GM12878 (cell line): ENCODE results near the gene TPP2.

Source experiments
- ATF3 ChIP-seq: IDR thresholded peaks from 2 replicates; pipeline ENCODE4 v1.6.1; 2011; ENCODE audit warnings: low read depth, mild to moderate bottlenecking, low read length, moderate library complexity, borderline replicate concordance; ENCODE audit errors: extremely low read depth
- CEBPB ChIP-seq, 2 experiments: fragments of 150-350 bp in 1 of 2; IDR thresholded peaks; 2 replicates each; pipeline ENCODE4 v1.6.1; 2012 to 2014; ENCODE audit warnings: low read depth in 2 of 2, low read length in 2 of 2, borderline replicate concordance in 1 of 2, inconsistent platforms in 1 of 2
- CTCF ChIP-seq, 3 experiments: IDR thresholded peaks in 2 of 3; conservative IDR thresholded peaks in 1 of 3; 2 replicates each; pipeline ENCODE4 v1.5.1; 2011; ENCODE audit warnings: low read depth in 3 of 3, low read length in 3 of 3, mild to moderate bottlenecking in 3 of 3, control low read depth in 2 of 3, moderate library complexity in 2 of 3, inconsistent platforms in 1 of 3, mixed read lengths in 1 of 3; ENCODE audit not compliant: control insufficient read depth in 2 of 3, insufficient read depth in 1 of 3; ENCODE audit errors: extremely low read depth in 1 of 3
- CUX1 ChIP-seq: IDR thresholded peaks from 2 replicates; pipeline ENCODE4 v1.6.1; 2012; ENCODE audit warnings: improper control_type of control experiment, low read depth, low read length; ENCODE audit not compliant: insufficient replicate concordance
- EZH2 ChIP-seq: IDR thresholded peaks from 2 replicates; pipeline ENCODE4 v1.6.1; 2012; ENCODE audit warnings: low read depth, mild to moderate bottlenecking, control low read depth, inconsistent platforms, low read length, borderline replicate concordance; ENCODE audit not compliant: control insufficient read depth
- FOS ChIP-seq: IDR thresholded peaks from 3 replicates; pipeline ENCODE4 v1.6.1; 2011; ENCODE audit warnings: borderline replicate concordance; ENCODE audit not compliant: insufficient read length; ENCODE audit errors: extremely low read depth
- GATAD2B ChIP-seq: fragments of 450-650 bp; conservative IDR thresholded peaks from 2 replicates; pipeline ENCODE4 v1.6.1; 2017; ENCODE audit warnings: low read depth, mild to moderate bottlenecking, moderate library complexity
- JUNB ChIP-seq: IDR thresholded peaks from 2 replicates; pipeline ENCODE4 v1.6.1; 2016; ENCODE audit warnings: antibody characterized with exemption, mild to moderate bottlenecking
- POLR2A ChIP-seq: IDR thresholded peaks from 2 replicates; pipeline ENCODE4 v1.6.1; 2011; ENCODE audit warnings: low read depth, mild to moderate bottlenecking, low read length
- POLR2AphosphoS5 ChIP-seq: IDR thresholded peaks from 2 replicates; pipeline ENCODE4 v1.6.1; 2011; ENCODE audit warnings: mild to moderate bottlenecking, low read length, inconsistent platforms
- RBBP5 ChIP-seq: fragments of 200-600 bp; sonication (generic); conservative IDR thresholded peaks from 2 replicates; pipeline ENCODE4 v1.6.1; 2016
- RFX5 ChIP-seq: IDR thresholded peaks from 2 replicates; pipeline ENCODE4 v1.6.1; 2011; ENCODE audit warnings: low read depth, low read length, improper control_type of control experiment
- STAT1 ChIP-seq: fragments of 450-650 bp; conservative IDR thresholded peaks from 2 replicates; pipeline ENCODE4 v1.6.1; 2014; ENCODE audit warnings: antibody characterized with exemption, mild to moderate bottlenecking

GRCh38 chr13:102696465-102696864 is 99.7 kb downstream of the TPP2 start:
- no peak for TF ChIP-seq CUX1
- no peak for TF ChIP-seq CTCF (IDR thresholded peaks at IDR 0.05 in 2 of 3, conservative IDR thresholded peaks at IDR 0.05 in 1 of 3; ENCODE audit: control insufficient read depth in 2 of 3, extremely low read depth in 1 of 3, insufficient read depth in 1 of 3, low read depth in 3 of 3, low read length in 3 of 3)
- TF ChIP-seq EZH2 = no peak
- no peak for TF ChIP-seq JUNB
- TF ChIP-seq POLR2AphosphoS5 = no peak
- no peak for TF ChIP-seq POLR2A
- no peak for TF ChIP-seq GATAD2B
- no peak for TF ChIP-seq ATF3
- TF ChIP-seq FOS = no peak
- TF ChIP-seq CEBPB (IDR thresholded peaks at IDR 0.05; ENCODE audit: borderline replicate concordance in 1 of 2, low read depth in 2 of 2, low read length in 2 of 2) = no peak
- no peak for TF ChIP-seq STAT1
- TF ChIP-seq RBBP5 = no peak
- TF ChIP-seq RFX5 = no peak
